ENCODE measurements around the gene MTG1. TPM values are rescaled to one million over a fixed set of nuclear protein-coding genes. Genes with fewer than 3 reads are reported as not detected.
A peak's percentile ranks its signal among the peaks of the same experiment; 100 is the strongest.
"Not testable (repeated sequence)": the region's sequence is repeated elsewhere in the genome, so short reads cannot be mapped to it uniquely, and the experiment has no call there.

Gene MTG1
- total and polyA plus RNA-seq, 12 donors, result 24.0 to 118 (median 48.8) TPM

- intact Hi-C loops (cut with DNase I), result no loop called here
- H3K4me1 ChIP-seq (replicated peaks in 1 of 2), result peaks cover 6 to 13% of the 10 kb centered on the region in 2 donors
- DNase-seq, result no peak
- WGBS, 4 donors, result 78 to 86% (median 80%) methylated on average over 6 to 8 of the region's 8 CpGs; no CpG with 5 or more reads in 1 of the 4 donors
- H3K4me3 ChIP-seq, result no peak overlapping the region
- H3K27ac ChIP-seq, result no peak overlapping the region
- no peak for TF ChIP-seq POLR2A (IDR thresholded peaks at IDR 0.05)
- no peak for TF ChIP-seq CTCF (IDR thresholded peaks at IDR 0.05)
- no peaks in the 10 kb centered on the region for H3K27me3 ChIP-seq
- peaks cover 0 to 4% of the 10 kb centered on the region in 2 donors for H3K36me3 ChIP-seq (replicated peaks in 1 of 2)
- H3K9me3 ChIP-seq (replicated peaks in 1 of 3), result no peaks in the 10 kb centered on the region
These were observed 12.9 kb upstream of the MTG1 start for GRCh38 chr10:133381036-133381435.

GRCh38 chr10:133383551-133383950, 10.4 kb upstream of the MTG1 start:
- Histone ChIP-seq H3K27me3 (no peaks in the 10 kb centered on the region), H3K9me3 (replicated peaks in 1 of 3) (no peaks in the 10 kb centered on the region), H3K4me1 (replicated peaks in 1 of 2) (peaks cover 6% of the 10 kb centered on the region in 2 donors), H3K27ac (no peak overlapping the region), H3K4me3 (no peak overlapping the region), H3K36me3 (replicated peaks in 1 of 2) (peaks cover 0 to 4% of the 10 kb centered on the region in 2 donors)
- intact Hi-C loops (cut with DNase I), result no loop called here
- no peak for DNase-seq
- 89 to 97% (median 93%) methylated on average over 4 of the region's 4 CpGs for WGBS, 4 donors
- TF ChIP-seq CTCF (IDR thresholded peaks at IDR 0.05), result no peak
- no peak for TF ChIP-seq POLR2A (IDR thresholded peaks at IDR 0.05)

- Histone ChIP-seq H3K9me3 (replicated peaks in 1 of 3) (no peaks in the 10 kb centered on the region), H3K4me1 (replicated peaks in 1 of 2) (peaks cover 6% of the 10 kb centered on the region in 2 donors), H3K27me3 (no peaks in the 10 kb centered on the region), H3K36me3 (replicated peaks in 1 of 2) (peaks cover 0 to 4% of the 10 kb centered on the region in 2 donors), H3K4me3 (no peak overlapping the region), H3K27ac (no peak overlapping the region)
- intact Hi-C loops (cut with DNase I), result no loop called here
- TF ChIP-seq CTCF (IDR thresholded peaks at IDR 0.05), result no peak
- TF ChIP-seq POLR2A (IDR thresholded peaks at IDR 0.05), result no peak
- 88 to 97% (median 94%) methylated on average over 9 to 13 of the region's 13 CpGs for WGBS, 4 donors
- DNase-seq, result no peak
These were observed 9.9 kb upstream of the MTG1 start for GRCh38 chr10:133384071-133384470.

- DNase-seq, result peak in 1 of 7 donors; percentile 5
- Histone ChIP-seq H3K4me1 (replicated peaks in 1 of 2) (no peaks in the 10 kb centered on the region), H3K27me3 (no peaks in the 10 kb centered on the region), H3K27ac (no peak overlapping the region), H3K9me3 (replicated peaks in 1 of 3) (no peaks in the 10 kb centered on the region), H3K36me3 (replicated peaks in 1 of 2) (peaks cover 0 to 4% of the 10 kb centered on the region in 2 donors), H3K4me3 (no peak overlapping the region)
- intact Hi-C loops (cut with DNase I), result no loop called here
- TF ChIP-seq POLR2A (IDR thresholded peaks at IDR 0.05), result no peak
- no peak for TF ChIP-seq CTCF (IDR thresholded peaks at IDR 0.05)
- 91 to 98% (median 93%) methylated on average over 2 of the region's 2 CpGs for WGBS, 4 donors
These were observed 8.7 kb upstream of the MTG1 start for GRCh38 chr10:133385214-133385613.

GRCh38 chr10:133386951-133387350, 7.0 kb upstream of the MTG1 start:
- 97 to 100% (median 99%) methylated on average over 4 of the region's 4 CpGs for WGBS, 4 donors
- intact Hi-C loops (cut with DNase I); H3K27me3 ChIP-seq; H3K4me1 ChIP-seq (replicated peaks in 1 of 2); H3K36me3 ChIP-seq (replicated peaks in 1 of 2); H3K27ac ChIP-seq; H3K9me3 ChIP-seq (replicated peaks in 1 of 3); H3K4me3 ChIP-seq: not testable (repeated sequence)
- peak in 1 of 7 donors; percentile 2 for DNase-seq

Measured in adrenal gland (tissue), 12 donors.